Measurements from ENCODE around the gene RBMS3.

GRCh38 chr3:29850641-29851040 is 569.8 kb downstream of the RBMS3 start:
- TF ChIP-seq EZH2 (conservative IDR thresholded peaks at IDR 0.05; ENCODE audit: low read depth, low read length) (no peak), RFX5 (IDR thresholded peaks at IDR 0.05; ENCODE audit: low read depth, low read length) (no peak), TAF1 (CRISPR knock-in tag; IDR thresholded peaks at IDR 0.05) (no peak), BHLHE40 (IDR thresholded peaks at IDR 0.05; ENCODE audit: low read length) (no peak), NFIC (IDR thresholded peaks at IDR 0.05; ENCODE audit: low read length) (no peak), EP300 (IDR thresholded peaks at IDR 0.05; ENCODE audit: low read depth in 2 of 2, low read length in 2 of 2) (no peak), EP300 (CRISPR knock-in tag; IDR thresholded peaks at IDR 0.05; ENCODE audit: borderline replicate concordance) (no peak), ELK4 (CRISPR knock-in tag; IDR thresholded peaks at IDR 0.05; ENCODE audit: borderline replicate concordance) (no peak)
